Daoy (cell line): ENCODE data around the gene CALM1. TPM values are rescaled to one million over a fixed set of nuclear protein-coding genes. Genes with fewer than 3 reads are reported as not detected.

ENCODE experiments used
- total RNA-seq: library from RNA; depleted of rRNA; stranded (reverse); fragments of >200 nt; shearing (Covaris generic); gene quantifications from 2 replicates; pipeline ENCODE4 v1.2.3, GENCODE V29; 2014; rRNA removed

CALM1 gene
- total RNA-seq, 1 experiment from 2014 or later, result 318 TPM

Other genes with a start within 250 kb of the CALM1 start
- gene PSMC1, start 140.5 kb upstream of the CALM1 start, total RNA-seq, result 661 and 696 TPM in 2 replicates
- 7.5 and 8.9 TPM in 2 replicates for gene NRDE2, start 65.1 kb upstream of the CALM1 start, total RNA-seq